ENCODE data around the gene BACE1-AS. TPM values are rescaled to one million over a fixed set of nuclear protein-coding genes. Genes with fewer than 3 reads are reported as not detected.

Gene BACE1-AS
- total RNA-seq, result 3.1 and 4.8 TPM in 2 replicates

GRCh38 chr11:117290809-117291396 lies at the start of gene BACE1-AS:
BACE1-AS (plus strand) TSS chr11:117291346.

GRCh38 chr11:117316197-117316961 lies 25.2 kb downstream of the BACE1-AS start, which contains the start of gene BACE1:
BACE1 (minus strand) TSS chr11:117316256; CDS start chr11:117315795, 461 bp downstream.

GRCh38 chr11:117327567-117328374 lies 36.6 kb downstream of the BACE1-AS start, which contains the start of gene CEP164:
CEP164 (plus strand) TSS chr11:117327854; CDS start chr11:117338587, 10,733 bp downstream.

Other genes starting within 250 kb of the BACE1-AS start
- 9.0 and 14.1 TPM in 2 replicates for gene SIK3, start 192.9 kb upstream of the BACE1-AS start, total RNA-seq
- gene PAFAH1B2, start 147.1 kb upstream of the BACE1-AS start, total RNA-seq, result 69.7 and 74.3 TPM in 2 replicates
- gene SIDT2, start 112.6 kb upstream of the BACE1-AS start, total RNA-seq, result 8.8 and 24.2 TPM in 2 replicates
- gene TAGLN, start 92.0 kb upstream of the BACE1-AS start, total RNA-seq, result 1,450 and 1,955 TPM in 2 replicates
- 41.1 and 43.0 TPM in 2 replicates for gene PCSK7, start 59.3 kb upstream of the BACE1-AS start, total RNA-seq
- gene RNF214, start 58.7 kb upstream of the BACE1-AS start, total RNA-seq, result 7.8 and 11.4 TPM in 2 replicates
- 17.9 and 39.4 TPM in 2 replicates for gene BACE1, start 24.9 kb downstream of the BACE1-AS start, total RNA-seq
- gene CEP164, start 36.5 kb downstream of the BACE1-AS start, total RNA-seq, result 12.8 and 13.5 TPM in 2 replicates

Measured in mesangial cell (primary cell).